K562 (cell line): ENCODE results near the gene GPHA2. TPM values are rescaled to one million over a fixed set of nuclear protein-coding genes. Genes with fewer than 3 reads are reported as not detected.

ENCODE experiments used
- ATF2 ChIP-seq: sonication (generic); formaldehyde crosslinking; IDR thresholded peaks from 2 replicates; pipeline ENCODE4 v1.8.1; 2022; ENCODE audit warnings: missing genetic modification reagents
- ATF7 ChIP-seq: fragments of 450-650 bp; IDR thresholded peaks from 2 replicates; pipeline ENCODE4 v1.7.1; 2014; ENCODE audit warnings: mild to moderate bottlenecking, moderate library complexity
- CBFA2T3 ChIP-seq: fragments of 450-650 bp; IDR thresholded peaks from 2 replicates; pipeline ENCODE4 v1.6.1; 2017
- CEBPB ChIP-seq: fragments of 450-650 bp; IDR thresholded peaks from 2 replicates; pipeline ENCODE4 v1.6.1; 2016; ENCODE audit warnings: missing genetic modification characterization, missing compliant biosample characterization
- COPS2 ChIP-seq: fragments of 450-650 bp; conservative IDR thresholded peaks from 2 replicates; pipeline ENCODE4 v1.6.1; 2016; ENCODE audit warnings: mild to moderate bottlenecking, moderate library complexity
- CTBP1 ChIP-seq: fragments of 450-650 bp; IDR thresholded peaks from 2 replicates; pipeline ENCODE4 v1.6.1; 2016; ENCODE audit warnings: borderline replicate concordance
- DNMT1 ChIP-seq: fragments of 450-650 bp; IDR thresholded peaks from 2 replicates; pipeline ENCODE4 v1.6.1; 2016; ENCODE audit warnings: antibody characterized with exemption, mild to moderate bottlenecking
- E2F4 ChIP-seq: sonication (generic); formaldehyde crosslinking; IDR thresholded peaks from 2 replicates; pipeline ENCODE4 v1.8.0; 2022; ENCODE audit warnings: mild to moderate bottlenecking, low read depth, missing genetic modification reagents
- ELF1 ChIP-seq: fragments of 200-800 bp; sonication (Bioruptor generic); IDR thresholded peaks from 2 replicates; pipeline ENCODE4 v1.6.1; 2016; ENCODE audit warnings: missing genetic modification characterization, missing compliant biosample characterization
- ETS1 ChIP-seq: conservative IDR thresholded peaks from 2 replicates; pipeline ENCODE4 v1.6.1; 2011; ENCODE audit warnings: low read depth, mild to moderate bottlenecking, low read length; ENCODE audit not compliant: control insufficient read depth
- FOXA3 ChIP-seq, 2 experiments: fragments of 450-650 bp in 1 of 2; sonication (generic) in 1 of 2; formaldehyde crosslinking; IDR thresholded peaks in 1 of 2; conservative IDR thresholded peaks in 1 of 2; 2 replicates each; pipeline versions ENCODE4 v1.4.0 to v1.8.0; 2020 to 2022; ENCODE audit warnings: mild to moderate bottlenecking in 2 of 2, missing genetic modification reagents in 1 of 2
- HNRNPLL ChIP-seq: fragments of 200-400 bp; formaldehyde crosslinking; IDR thresholded peaks from 2 replicates; pipeline ENCODE4 v1.6.1; 2017; ENCODE audit warnings: low read length, low read depth, mild to moderate bottlenecking; ENCODE audit not compliant: poor library complexity, severe bottlenecking
- MYBL2 ChIP-seq, 2 experiments: fragments of 450-650 bp in 1 of 2; sonication (generic) in 1 of 2; formaldehyde crosslinking in 1 of 2; IDR thresholded peaks; 2 replicates each; pipeline versions ENCODE4 v1.6.1 to v1.8.1; 2017 to 2022; ENCODE audit warnings: borderline replicate concordance in 1 of 2, inconsistent platforms in 1 of 2, low read depth in 1 of 2, mild to moderate bottlenecking in 1 of 2, missing genetic modification reagents in 1 of 2, moderate library complexity in 1 of 2
- POLR2AphosphoS2 ChIP-seq: IDR thresholded peaks from 2 replicates; pipeline ENCODE4 v1.6.1; 2012; ENCODE audit warnings: low read length, improper control_type of control experiment
- RFX7 ChIP-seq: fragments of 250-450 bp; sonication (Bioruptor Pico); IDR thresholded peaks from 2 replicates; pipeline ENCODE4 v1.5.1; 2021; ENCODE audit warnings: mild to moderate bottlenecking
- SAP30 ChIP-seq: fragments of 200-600 bp; sonication (generic); IDR thresholded peaks from 2 replicates; pipeline ENCODE4 v1.6.1; 2012; ENCODE audit warnings: borderline replicate concordance, low read depth, mild to moderate bottlenecking, moderate library complexity, low read length, control low read depth, inconsistent platforms; ENCODE audit not compliant: insufficient read depth, poor library complexity, severe bottlenecking
- VEZF1 ChIP-seq: fragments of 200-800 bp; sonication (Bioruptor generic); IDR thresholded peaks from 2 replicates; pipeline ENCODE4 v1.6.1; 2017; ENCODE audit warnings: missing genetic modification characterization, missing compliant biosample characterization
- ZFP91 ChIP-seq: sonication (generic); formaldehyde crosslinking; IDR thresholded peaks from 2 replicates; pipeline ENCODE4 v1.8.0; 2022; ENCODE audit warnings: mild to moderate bottlenecking, missing genetic modification reagents
- ZKSCAN1 ChIP-seq: fragments of 150-350 bp; IDR thresholded peaks from 2 replicates; pipeline ENCODE4 v1.6.1; 2016; ENCODE audit warnings: low read depth, low read length
- ZNF57 ChIP-seq: fragments of 450-650 bp; formaldehyde crosslinking; IDR thresholded peaks from 2 replicates; pipeline ENCODE4 v1.4.0; 2020; ENCODE audit warnings: mild to moderate bottlenecking, moderate library complexity
- polyA plus RNA-seq, 8 experiments: library from polyadenylated mRNA; depleted of rRNA in 4 of 8; stranded (reverse) in 5 of 8; unstranded in 3 of 8; fragments of >200 nt; fragmentation: Nextera tagmentation in 2 of 8; fragmentation: Illumina TruSeq in 1 of 8; extraction: Ambion mirVana in 2 of 8; extraction: Trizol in 1 of 8; gene quantifications; 2 replicates each; pipeline versions ENCODE4 v1.2.1 to v1.2.3, GENCODE V29; 2011 to 2014; ENCODE audit warnings: inconsistent platforms in 1 of 8, missing spikeins in 1 of 8
- total RNA-seq, 7 experiments: library from RNA; depleted of rRNA in 6 of 7; stranded (reverse); fragments of >200 nt in 6 of 7; fragmentation: Illumina TruSeq in 2 of 7; extraction: Trizol in 2 of 7; gene quantifications; 2 replicates each; pipeline versions ENCODE4 v1.2.1 to v1.2.3, GENCODE V29; 2011 to 2021; ENCODE audit warnings: low replicate concordance in 1 of 7

GPHA2 gene
- total and polyA plus RNA-seq, 9 of the 15 experiments (the other 6 are each of a cell fraction or from before 2014, with no cell fraction given), result 0.17 to 0.22 TPM; not detected in 7

- no peak for TF ChIP-seq COPS2
- no peak for TF ChIP-seq CEBPB
- no peak for TF ChIP-seq RFX7
- TF ChIP-seq SAP30, result no peak
- TF ChIP-seq VEZF1 (CRISPR knock-in tag), result peak; percentile 64
- peak; percentile 30; the same call in 1 of the 2 replicates for TF ChIP-seq CTBP1
- TF ChIP-seq ELF1 (tag), result peak; percentile 73
- TF ChIP-seq ETS1, result peak; percentile 66; the same call in 1 of the 2 replicates
- TF ChIP-seq MYBL2 (IDR thresholded peaks at IDR 0.05; ENCODE audit: low read depth), result no peak
- TF ChIP-seq MYBL2 (CRISPR knock-in tag; IDR thresholded peaks at IDR 0.05; ENCODE audit: borderline replicate concordance), result no peak
- no peak for TF ChIP-seq ZFP91 (CRISPR knock-in tag)
- no peak for TF ChIP-seq POLR2AphosphoS2
- no peak for TF ChIP-seq ATF2 (CRISPR knock-in tag)
- no peak for TF ChIP-seq DNMT1
- no peak for TF ChIP-seq ATF7
- no peak; the same call in 1 of the 2 replicates for TF ChIP-seq CBFA2T3
- peak; percentile 14 for TF ChIP-seq HNRNPLL
- TF ChIP-seq FOXA3 (CRISPR knock-in tag; conservative IDR thresholded peaks at IDR 0.05 in 1 of 2, IDR thresholded peaks at IDR 0.05 in 1 of 2), result peak in 1 of 2 experiments; percentile 86; a peak in 2 of 4 replicates
- no peak for TF ChIP-seq E2F4 (CRISPR knock-in tag)
- TF ChIP-seq ZKSCAN1, result 0 out of 2 replicates have a peak, but pooled peaks have one; percentile 13
- no peak for TF ChIP-seq ZNF57
These were observed 19.5 kb downstream of the GPHA2 start (continued) for GRCh38 chr11:64916040-64916774.
